Kidney (tissue), 14 donors: ENCODE measurements around the gene TFDP1. TPM values are rescaled to one million over a fixed set of nuclear protein-coding genes. Genes with fewer than 3 reads are reported as not detected.

Experiments
- DNase-seq, 5 donors: peaks; one replicate each; pipeline ENCODE4 v3.0.0-alpha.2; 2013 to 2020
- FAIRE-seq: peaks from 2 replicates; lab custom pipeline; 2012; peaks lifted over from hg19 to GRCh38; lab: Jason Lieb, UNC
- H3K27ac ChIP-seq, 2 donors: one replicate each; pipeline ENCODE4 v1.7.0; 2013; ENCODE audit warnings: low read depth in 2 of 2, low read length in 2 of 2, inconsistent platforms in 1 of 2
- H3K27me3 ChIP-seq: one replicate; pipeline ENCODE4 v1.7.1; 2013; ENCODE audit warnings: low read length, inconsistent platforms; ENCODE audit not compliant: control insufficient read depth, insufficient read depth
- H3K36me3 ChIP-seq, 3 donors: one replicate each; pipeline versions ENCODE4 v1.7.0 to v1.7.1; 2013; ENCODE audit warnings: low read length in 3 of 3, control low read depth in 1 of 3, inconsistent platforms in 1 of 3; ENCODE audit not compliant: insufficient read depth in 3 of 3, control insufficient read depth in 2 of 3
- H3K4me1 ChIP-seq, 3 donors: one replicate each; pipeline versions ENCODE4 v1.7.0 to v1.7.1; 2013; ENCODE audit warnings: low read length in 3 of 3, inconsistent platforms in 1 of 3, low read depth in 1 of 3; ENCODE audit not compliant: control insufficient read depth in 2 of 3, insufficient read depth in 2 of 3
- H3K4me3 ChIP-seq, 3 donors: one replicate each; pipeline versions ENCODE4 v1.7.0 to v1.8.1; 2013; ENCODE audit warnings: low read length in 3 of 3, control low read depth in 1 of 3, inconsistent platforms in 1 of 3
- H3K9ac ChIP-seq, 3 donors: one replicate each; pipeline versions ENCODE4 v1.7.0 to v1.7.1; 2013; ENCODE audit warnings: low read length in 3 of 3, control low read depth in 1 of 3, inconsistent platforms in 1 of 3
- H3K9me3 ChIP-seq, 3 donors: one replicate each; pipeline versions ENCODE4 v1.7.0 to v1.7.1; 2013; ENCODE audit warnings: low read length in 3 of 3, control low read depth in 1 of 3, inconsistent platforms in 1 of 3; ENCODE audit not compliant: control insufficient read depth in 2 of 3, insufficient read depth in 1 of 3
- intact Hi-C: fragments of 100-400 bp; cut with DNase I; formaldehyde crosslinking; loops from one replicate; pipeline ENCODE4 v1.11.1; 2022
- polyA plus RNA-seq: library from polyadenylated mRNA; stranded (reverse); fragments of 350-450 nt; fragmentation: Illumina TruSeq; extraction: RNeasy Lipid Tissue Mini Kit (QIAGEN cat#74804); gene quantifications from one replicate; pipeline ENCODE4 v1.2.3, GENCODE V29; 2014; ENCODE audit warnings: low read depth, low replicate concordance; ENCODE audit not compliant: insufficient read depth
- total RNA-seq: library from RNA; stranded (reverse); fragmentation: NEBNext Ultra II Directional; extraction: Animal tissue kit (Norgen Biotek cat#: 25700); gene quantifications from one replicate; pipeline ENCODE4 v1.2.1, GENCODE V29; 2021
- TF ChIP-seq, protein P1 (sequence below): IDR thresholded peaks from 3 replicates; pipeline ENCODE4 v1.5.1; 2012; ENCODE audit warnings: mild to moderate bottlenecking, moderate library complexity, borderline replicate concordance; ENCODE audit not compliant: insufficient read depth; ENCODE audit errors: extremely low read depth
- donor health status: control.
- donor health status: control.
- donor health status: control.
- donor health status: control.
- donor health status: control.
- donor health status: DM: yes; HTN: yes; CAD: no.
- donor health status: Normal renal cell carcinoma (clear cell type).

The TFDP1 gene
- total and polyA plus RNA-seq, 2 donors from 2014 or later = 33.8 to 46.9 TPM

DNA sequence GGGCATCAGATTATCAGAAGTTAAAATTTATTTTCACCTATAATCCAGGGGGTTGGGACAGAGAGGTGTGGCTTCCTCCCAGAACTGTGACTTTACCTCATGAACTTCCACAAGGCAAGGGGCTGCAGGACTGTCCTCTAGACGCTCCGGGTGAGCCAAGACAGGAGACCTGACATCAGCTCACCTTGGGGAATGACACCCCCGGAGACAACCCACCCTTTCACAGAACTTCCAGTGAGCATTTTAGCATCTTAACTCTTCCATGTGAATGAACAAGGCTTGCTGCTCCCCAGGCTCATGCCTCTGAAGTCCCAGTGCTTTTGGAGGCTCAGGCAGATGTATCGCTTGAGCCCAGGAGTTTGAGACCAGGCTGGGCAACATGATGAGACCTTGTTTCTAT is 29.4 kb upstream of the TFDP1 start:
- Histone ChIP-seq H3K9ac (no peak overlapping the region), H3K36me3 (peaks cover 2 to 10% (median 10%) of the 10 kb centered on the region in 3 donors), H3K27ac (no peak overlapping the region), H3K9me3 (no peaks in the 10 kb centered on the region), H3K27me3 (no peaks in the 10 kb centered on the region), H3K4me1 (no peaks in the 10 kb centered on the region), H3K4me3 (no peak overlapping the region)
- TF ChIP-seq, protein P1, sequence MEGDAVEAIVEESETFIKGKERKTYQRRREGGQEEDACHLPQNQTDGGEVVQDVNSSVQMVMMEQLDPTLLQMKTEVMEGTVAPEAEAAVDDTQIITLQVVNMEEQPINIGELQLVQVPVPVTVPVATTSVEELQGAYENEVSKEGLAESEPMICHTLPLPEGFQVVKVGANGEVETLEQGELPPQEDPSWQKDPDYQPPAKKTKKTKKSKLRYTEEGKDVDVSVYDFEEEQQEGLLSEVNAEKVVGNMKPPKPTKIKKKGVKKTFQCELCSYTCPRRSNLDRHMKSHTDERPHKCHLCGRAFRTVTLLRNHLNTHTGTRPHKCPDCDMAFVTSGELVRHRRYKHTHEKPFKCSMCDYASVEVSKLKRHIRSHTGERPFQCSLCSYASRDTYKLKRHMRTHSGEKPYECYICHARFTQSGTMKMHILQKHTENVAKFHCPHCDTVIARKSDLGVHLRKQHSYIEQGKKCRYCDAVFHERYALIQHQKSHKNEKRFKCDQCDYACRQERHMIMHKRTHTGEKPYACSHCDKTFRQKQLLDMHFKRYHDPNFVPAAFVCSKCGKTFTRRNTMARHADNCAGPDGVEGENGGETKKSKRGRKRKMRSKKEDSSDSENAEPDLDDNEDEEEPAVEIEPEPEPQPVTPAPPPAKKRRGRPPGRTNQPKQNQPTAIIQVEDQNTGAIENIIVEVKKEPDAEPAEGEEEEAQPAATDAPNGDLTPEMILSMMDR = no peak
- DNase-seq (peak in 1 of 5 donors; percentile 25), FAIRE-seq (no peak)
- intact Hi-C loops = no loop called here

DNA sequence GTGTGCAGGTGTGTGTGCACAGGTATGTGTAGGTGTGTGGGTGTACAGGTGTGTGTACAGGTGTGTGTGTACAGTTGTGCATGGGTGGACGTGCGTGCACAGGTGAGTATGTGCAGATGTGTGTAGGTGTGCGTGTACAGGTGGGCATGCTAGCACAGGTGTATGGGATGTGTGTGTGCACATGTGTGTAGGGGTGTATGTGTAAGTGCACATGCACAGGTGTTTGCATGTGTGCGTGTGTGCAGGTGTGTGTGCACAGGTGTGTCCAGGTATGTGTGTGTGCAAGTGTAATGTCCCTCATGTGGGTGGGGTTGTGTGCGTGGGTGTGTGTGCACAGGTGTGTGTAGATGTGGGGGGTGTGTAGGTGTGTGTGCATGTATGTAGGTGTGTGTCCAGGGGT is 27.5 kb upstream of the TFDP1 start:
- TF ChIP-seq, protein P1 = no peak
- Histone ChIP-seq H3K27ac (no peak overlapping the region), H3K9ac (no peak overlapping the region), H3K9me3 (no peaks in the 10 kb centered on the region), H3K36me3 (peaks cover 0 to under 1% (median 0%) of the 10 kb centered on the region in 3 donors), H3K4me3 (no peak overlapping the region), H3K27me3 (no peaks in the 10 kb centered on the region), H3K4me1 (no peaks in the 10 kb centered on the region)
- no peak for DNase-seq
- no peak for FAIRE-seq
- intact Hi-C loops = no loop called here

DNA sequence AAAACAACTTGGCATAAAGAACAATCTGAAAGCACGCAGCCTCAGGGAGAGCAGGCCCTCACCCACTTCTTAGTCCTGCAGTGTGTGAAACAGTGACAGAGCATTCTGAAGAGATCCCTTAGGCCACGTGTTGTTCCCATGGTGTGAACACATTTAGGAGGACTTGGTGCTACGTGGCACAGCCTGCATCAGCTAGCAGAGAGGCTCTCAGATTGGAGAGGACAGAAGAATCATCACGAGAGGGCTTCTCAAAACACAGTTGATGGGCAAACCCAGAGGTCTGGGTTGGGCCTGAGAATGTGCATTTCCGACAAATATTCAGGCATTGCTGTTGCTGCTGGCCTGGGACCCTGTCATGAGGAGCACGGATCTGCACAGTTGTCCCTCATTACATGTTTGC is 26.1 kb upstream of the TFDP1 start:
- intact Hi-C loops = no loop called here
- Histone ChIP-seq H3K4me1 (peaks cover 0 to 2% (median 0%) of the 10 kb centered on the region in 3 donors), H3K27me3 (no peaks in the 10 kb centered on the region), H3K9ac (no peak overlapping the region), H3K9me3 (no peaks in the 10 kb centered on the region), H3K27ac (no peak overlapping the region), H3K36me3 (no peaks in the 10 kb centered on the region), H3K4me3 (no peak overlapping the region)
- TF ChIP-seq, protein P1 = no peak
- no peak for FAIRE-seq
- DNase-seq = no peak

- intact Hi-C loops = no loop called here
- Histone ChIP-seq H3K9ac (no peak overlapping the region), H3K4me1 (peaks cover 0 to 2% (median 0%) of the 10 kb centered on the region in 3 donors), H3K4me3 (no peak overlapping the region), H3K36me3 (no peaks in the 10 kb centered on the region), H3K9me3 (no peaks in the 10 kb centered on the region), H3K27ac (no peak overlapping the region), H3K27me3 (no peaks in the 10 kb centered on the region)
- DNase-seq (peak in 1 of 5 donors; percentile 8), FAIRE-seq (no peak)
- TF ChIP-seq, protein P1 = no peak
Observed at GRCh38 chr13:113559061-113559460, 25.5 kb upstream of the TFDP1 start.
